WTC11 (cell line): ENCODE data around the gene OTUD7B.

ENCODE experiments used
- ATF2 ChIP-seq: sonication (generic); formaldehyde crosslinking; IDR thresholded peaks from 2 replicates; pipeline ENCODE4 v1.8.1; 2022; ENCODE audit warnings: low read depth, missing genetic modification reagents, borderline replicate concordance
- CTCF ChIP-seq: fragments of 200-600 bp; IDR thresholded peaks from 2 replicates; pipeline ENCODE4 v1.8.0; 2022; ENCODE audit warnings: antibody characterized with exemption
- KAT7 ChIP-seq: sonication (generic); formaldehyde crosslinking; IDR thresholded peaks from 2 replicates; pipeline ENCODE4 v1.8.1; 2023; ENCODE audit warnings: missing genetic modification reagents, mild to moderate bottlenecking, borderline replicate concordance
- TEAD4 ChIP-seq: sonication (generic); formaldehyde crosslinking; IDR thresholded peaks from 2 replicates; pipeline ENCODE4 v1.8.0; 2022; ENCODE audit warnings: mild to moderate bottlenecking, missing genetic modification reagents
- ZNF138 ChIP-seq: sonication (generic); formaldehyde crosslinking; conservative IDR thresholded peaks from 2 replicates; pipeline ENCODE4 v1.8.1; 2022; ENCODE audit warnings: mild to moderate bottlenecking, moderate library complexity, missing genetic modification reagents
- ZNF263 ChIP-seq: sonication (generic); formaldehyde crosslinking; IDR thresholded peaks from 2 replicates; pipeline ENCODE4 v1.8.1; 2022; ENCODE audit warnings: low read depth, mild to moderate bottlenecking, moderate library complexity, missing genetic modification reagents
- ZNF512 ChIP-seq: sonication (generic); formaldehyde crosslinking; IDR thresholded peaks from 2 replicates; pipeline ENCODE4 v1.8.1; 2022; ENCODE audit warnings: missing genetic modification reagents, borderline replicate concordance

- TF ChIP-seq CTCF (no peak), ZNF512 (no peak), ATF2 (CRISPR knock-in tag) (no peak), ZNF263 (CRISPR knock-in tag) (no peak), KAT7 (CRISPR knock-in tag) (no peak), TEAD4 (CRISPR knock-in tag) (no peak), ZNF138 (CRISPR knock-in tag) (no peak)
These were observed 10.2 kb upstream of the OTUD7B start for GRCh38 chr1:150020711-150021110.
